PC-9 (cell line): ENCODE data around the gene PPP2R3B.

ENCODE experiments used
- CTCF ChIP-seq: fragments of 200-600 bp; sonication (generic); conservative IDR thresholded peaks from 2 replicates; pipeline ENCODE4 v1.6.1; 2017; ENCODE audit warnings: mixed run types, antibody characterized with exemption, mild to moderate bottlenecking, moderate library complexity
- EZH2 ChIP-seq: fragments of 200-600 bp; sonication (generic); IDR thresholded peaks from 2 replicates; pipeline ENCODE4 v1.8.0; 2017; ENCODE audit warnings: antibody characterized with exemption, low read depth

DNA sequence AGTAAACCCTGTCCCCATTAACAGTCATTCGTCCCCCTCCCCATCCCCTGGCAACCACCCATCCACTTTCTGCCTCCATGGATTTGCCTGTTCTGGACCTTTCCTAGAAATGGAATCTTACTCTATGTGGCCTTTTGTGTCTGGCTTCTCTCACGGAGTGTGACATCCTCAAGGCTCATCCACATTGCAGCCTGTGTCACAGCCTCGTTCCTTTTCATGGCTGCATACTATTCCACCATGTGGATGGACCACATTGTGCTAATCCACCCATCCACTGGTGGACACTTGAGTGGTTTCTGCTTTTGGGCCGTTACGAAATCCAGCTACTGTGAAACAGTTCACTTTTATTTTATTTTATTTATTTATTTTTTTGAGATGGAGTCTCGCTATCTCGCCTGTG, 8.1 kb upstream of the PPP2R3B start:
- no peak for TF ChIP-seq CTCF
- TF ChIP-seq EZH2, result no peak
